Loucy (cell line): ENCODE results near the gene TMBIM6.

Source experiments
- CTCF ChIP-seq: fragments of 200-600 bp; sonication (generic); conservative IDR thresholded peaks from 2 replicates; pipeline ENCODE4 v1.5.1; 2014; ENCODE audit warnings: mild to moderate bottlenecking, antibody characterized with exemption, low read length
- EZH2phosphoT487 ChIP-seq: fragments of 200-600 bp; IDR thresholded peaks from 2 replicates; pipeline ENCODE4 v1.6.1; 2018; ENCODE audit warnings: antibody characterized with exemption, mild to moderate bottlenecking, moderate library complexity, borderline replicate concordance

GRCh38 chr12:49693931-49694444 is 47.4 kb upstream of the TMBIM6 start:
- TF ChIP-seq CTCF: no peak
- no peak for TF ChIP-seq EZH2phosphoT487
